ENCODE data around the gene KLHL5.

The KLHL5 gene

DNA sequence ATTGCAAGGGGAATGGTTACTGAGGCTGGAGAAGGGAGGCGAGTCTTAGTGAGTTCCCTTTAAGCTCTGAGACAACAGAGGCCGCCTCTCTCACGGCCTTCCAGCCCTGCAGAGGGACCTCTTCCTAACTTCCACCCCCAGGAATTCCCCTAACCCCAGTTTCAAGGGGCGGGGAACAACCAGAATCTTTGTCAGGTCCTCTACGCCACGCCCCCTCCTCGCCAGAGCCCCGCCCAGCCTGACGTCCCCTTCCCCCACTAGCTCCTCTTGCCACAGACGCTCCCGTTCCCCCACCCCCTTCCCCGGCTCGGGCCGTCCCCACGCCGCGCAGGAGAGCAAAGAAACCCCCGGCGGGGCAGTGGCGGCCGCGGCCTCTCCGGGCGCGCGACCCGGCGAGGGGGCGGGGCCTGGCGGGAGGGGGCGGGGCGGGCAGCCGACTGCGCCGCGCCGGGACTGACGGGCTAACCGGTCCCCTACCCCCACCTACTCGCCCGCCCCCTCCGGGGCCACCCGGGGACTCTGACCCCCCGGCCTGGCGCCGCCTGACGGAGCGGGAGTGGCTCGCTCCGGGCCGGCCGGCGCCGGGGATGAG, 17.6 kb upstream of the KLHL5 start:
- DNase-seq, result no peak

- no peak for DNase-seq
These were observed 16.8 kb upstream of the KLHL5 start for GRCh38 chr4:39044956-39045826.

DNA sequence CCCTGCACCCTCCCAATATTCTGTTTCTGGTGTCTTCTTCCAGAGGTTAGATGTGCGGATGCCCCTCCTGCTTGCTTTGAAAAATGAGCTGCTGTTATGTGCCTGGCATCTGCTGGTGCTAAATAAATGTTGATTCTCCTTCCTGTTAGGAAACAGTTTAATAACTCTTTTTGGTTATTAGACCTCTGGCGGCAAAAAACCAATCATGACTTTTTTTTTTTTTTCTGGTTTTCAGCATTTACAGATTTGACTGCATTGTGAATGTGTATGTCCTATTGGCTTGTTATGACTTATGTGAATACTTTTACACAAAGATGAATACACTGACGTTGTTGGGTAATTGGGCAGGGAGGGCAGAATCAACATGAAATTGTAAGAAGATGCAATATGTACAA, 16.2 kb upstream of the KLHL5 start:
- DNase-seq, result no peak

GRCh38 chr4:39046249-39046648, 15.8 kb upstream of the KLHL5 start:
- DNase-seq, result no peak

DNA sequence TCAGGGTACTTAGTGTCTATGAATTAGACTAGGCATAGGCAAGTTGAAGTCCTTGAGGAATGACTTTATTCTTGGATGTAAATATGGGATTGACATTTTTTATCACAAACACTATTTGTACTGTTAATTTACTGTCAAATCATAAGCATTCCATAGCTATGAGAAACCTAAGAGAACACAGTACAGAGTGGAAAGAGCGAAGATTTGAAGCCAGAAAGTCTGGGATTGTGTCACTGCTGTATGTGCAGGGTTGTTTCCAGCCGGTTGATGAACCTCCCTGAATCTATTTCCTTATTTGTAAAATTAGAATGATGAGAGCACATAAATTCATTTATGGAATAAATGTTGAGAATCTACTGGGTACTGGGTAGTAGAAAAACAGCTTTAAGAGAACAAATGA, 14.4 kb upstream of the KLHL5 start:
- DNase-seq, result no peak

- DNase-seq, result no peak
These were observed 13.7 kb upstream of the KLHL5 start for GRCh38 chr4:39048311-39048710.

- DNase-seq, result no peak
These were observed 11.4 kb upstream of the KLHL5 start for GRCh38 chr4:39050590-39050989.

DNA sequence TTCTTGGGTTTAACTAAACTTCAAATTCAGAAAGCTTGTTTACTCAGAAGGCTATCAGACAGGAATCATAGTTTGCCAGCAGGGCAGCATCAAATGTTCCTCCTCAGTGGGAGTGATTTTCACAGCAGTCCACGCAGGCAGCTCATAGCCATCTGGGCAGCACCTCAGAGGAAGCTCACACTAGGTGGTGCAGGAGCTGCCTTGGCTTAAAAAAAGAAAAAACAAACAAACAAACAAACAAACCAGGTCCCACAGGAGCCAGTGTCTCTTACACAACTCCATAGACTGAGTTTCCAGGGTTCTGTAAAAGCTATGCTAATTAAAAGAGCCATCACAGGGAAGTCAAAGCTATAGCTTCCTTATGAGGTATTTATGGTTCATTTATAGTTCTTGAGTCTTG, 10.5 kb upstream of the KLHL5 start:
- DNase-seq, result no peak

DNA sequence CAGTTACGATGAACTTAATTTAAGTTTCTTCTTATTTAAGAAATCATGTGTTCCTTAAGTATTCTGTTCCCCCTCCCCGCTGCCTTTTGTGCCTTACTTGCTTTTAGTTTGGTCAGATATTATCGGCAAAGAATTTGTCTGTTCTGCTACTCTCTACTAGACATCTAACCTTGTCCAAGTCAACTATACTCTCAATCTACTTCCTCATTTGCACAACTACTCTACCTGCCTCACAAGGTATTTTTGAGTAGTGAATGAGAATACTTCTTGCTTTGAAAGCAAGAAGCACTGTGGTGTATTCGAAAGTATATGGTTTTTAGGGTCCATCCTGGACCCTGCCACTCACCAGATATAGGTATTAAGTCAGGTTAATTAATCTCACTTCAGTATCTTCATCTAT, 8.0 kb upstream of the KLHL5 start:
- no peak for DNase-seq

- no peak for DNase-seq
These were observed 7.5 kb upstream of the KLHL5 start for GRCh38 chr4:39054497-39054896.

- DNase-seq, result no peak
These were observed 6.0 kb upstream of the KLHL5 start for GRCh38 chr4:39056023-39056422.

DNA sequence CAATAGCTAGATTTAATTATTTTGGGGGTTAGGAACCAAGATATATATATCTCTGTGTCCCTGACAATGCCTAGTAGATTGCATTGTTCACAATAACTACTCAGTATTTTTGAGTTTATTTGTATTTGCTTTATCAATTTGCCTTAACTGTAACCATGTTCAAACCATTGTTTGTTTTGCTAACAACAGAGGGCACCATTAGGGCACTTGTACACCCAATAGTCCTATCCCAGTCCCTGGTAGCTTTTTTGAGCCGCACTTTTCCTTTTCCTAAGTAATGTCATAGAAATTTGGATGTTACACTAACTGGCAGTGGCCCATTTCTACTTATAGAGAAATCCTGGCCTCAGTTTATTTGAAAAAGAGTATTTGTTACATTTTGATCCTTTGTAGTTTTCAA, 575 bp upstream of the KLHL5 start:
- DNase-seq, result no peak

- no peak for DNase-seq
These were observed 702 bp downstream of the KLHL5 start for GRCh38 chr4:39062770-39063097.

DNA sequence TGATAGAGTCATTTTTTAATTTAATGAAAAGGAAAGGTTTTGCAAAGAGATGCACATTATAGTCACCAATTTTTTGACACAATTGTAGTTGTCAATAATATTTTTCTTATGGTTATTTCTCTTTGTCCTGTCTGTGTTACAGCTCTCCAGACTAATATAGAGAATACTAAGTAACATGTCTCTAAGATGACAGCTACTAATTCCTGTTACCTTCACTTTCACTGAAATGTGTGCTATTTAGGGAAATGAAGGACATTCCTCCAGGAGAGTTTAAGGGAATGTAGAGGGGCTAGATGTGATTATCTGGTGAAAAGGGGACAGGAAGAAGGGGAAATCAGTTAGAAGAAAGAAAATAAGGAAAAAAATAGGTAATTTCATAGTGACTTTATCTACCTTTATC, 1.4 kb downstream of the KLHL5 start:
- DNase-seq, result no peak

DNA sequence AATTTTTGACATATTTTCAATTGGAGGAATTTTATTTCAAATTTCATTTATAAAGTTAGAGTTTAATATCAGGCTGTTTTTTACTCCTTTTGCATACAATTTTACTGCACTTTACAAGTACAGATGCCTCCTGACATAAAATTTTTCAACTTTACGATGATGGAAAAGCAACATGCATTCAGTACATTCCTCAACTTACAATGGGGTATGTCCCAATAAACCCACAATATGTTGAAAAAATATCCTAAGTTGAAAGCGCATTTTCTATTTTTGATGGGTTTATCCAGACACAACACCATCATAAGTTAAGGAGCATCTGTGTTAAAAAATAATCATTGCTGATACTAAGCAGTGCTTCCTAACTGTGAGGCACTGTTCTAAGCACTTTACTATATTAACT, 4.3 kb downstream of the KLHL5 start:
- no peak for DNase-seq

DNA sequence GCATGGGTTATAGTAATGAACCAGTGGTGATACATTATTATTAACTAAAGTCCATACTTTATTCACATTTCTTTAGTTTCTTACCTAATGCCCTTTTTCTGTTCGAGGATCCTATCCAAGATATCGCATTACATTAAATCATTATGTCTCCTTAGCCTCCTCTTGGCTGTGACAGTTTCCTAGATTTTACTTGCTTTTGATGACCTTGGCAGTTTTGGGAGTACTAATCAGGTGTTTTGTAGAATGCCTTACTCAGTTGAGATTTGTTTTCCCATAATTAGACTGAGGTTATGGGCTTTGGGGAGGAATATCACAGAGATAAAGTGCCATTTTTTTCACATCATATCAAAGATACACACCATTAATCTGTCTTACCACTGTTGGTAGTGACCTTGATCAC, 5.0 kb downstream of the KLHL5 start:
- DNase-seq, result no peak

DNA sequence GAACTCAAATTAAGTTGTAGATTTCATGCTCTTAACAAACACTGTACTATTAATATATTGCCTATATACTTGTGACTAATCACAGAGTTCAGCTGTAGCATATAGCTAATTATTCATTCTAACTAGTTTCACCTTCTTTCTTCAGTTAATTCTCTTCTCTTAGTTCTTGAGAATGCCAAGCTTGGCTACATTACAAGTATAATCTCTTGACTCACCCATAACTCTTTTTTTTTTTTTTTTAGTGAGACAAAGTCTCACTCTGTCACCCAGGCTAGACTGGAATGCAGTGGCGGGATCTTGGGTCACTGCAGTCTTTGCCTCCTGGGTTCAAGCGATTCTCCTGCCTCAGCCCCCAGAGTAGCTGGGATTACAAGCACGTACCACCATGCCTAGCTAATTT, 5.4 kb downstream of the KLHL5 start:
- DNase-seq, result no peak

GRCh38 chr4:39068907-39069306, 6.9 kb downstream of the KLHL5 start:
- no peak for DNase-seq

GRCh38 chr4:39078829-39079228, 16.8 kb downstream of the KLHL5 start:
- no peak for DNase-seq

DNA sequence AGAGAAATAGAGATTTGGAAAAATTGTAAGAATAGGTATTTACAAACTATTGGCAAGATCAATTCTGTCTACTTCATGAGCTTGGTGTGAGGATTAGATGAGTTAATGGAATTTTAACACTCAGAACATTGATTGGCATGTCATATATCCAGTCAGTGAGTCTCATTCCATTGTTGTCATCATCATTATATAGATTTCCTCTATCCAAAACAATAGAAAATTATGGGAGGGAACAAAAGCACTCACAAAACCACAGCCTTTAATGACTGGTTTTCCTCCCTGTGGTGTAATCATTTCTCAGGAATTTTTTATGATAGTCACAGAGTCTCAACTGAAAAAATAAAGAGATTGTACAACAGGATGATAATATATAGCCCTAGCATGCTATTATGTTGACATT, 21.1 kb downstream of the KLHL5 start:
- no peak for DNase-seq

GRCh38 chr4:39085891-39086290, 23.9 kb downstream of the KLHL5 start:
- no peak for DNase-seq

- no peak for DNase-seq
These were observed 34.8 kb downstream of the KLHL5 start for GRCh38 chr4:39096847-39097246.

- DNase-seq, result no peak
These were observed 35.3 kb downstream of the KLHL5 start for GRCh38 chr4:39097290-39097689.

DNA sequence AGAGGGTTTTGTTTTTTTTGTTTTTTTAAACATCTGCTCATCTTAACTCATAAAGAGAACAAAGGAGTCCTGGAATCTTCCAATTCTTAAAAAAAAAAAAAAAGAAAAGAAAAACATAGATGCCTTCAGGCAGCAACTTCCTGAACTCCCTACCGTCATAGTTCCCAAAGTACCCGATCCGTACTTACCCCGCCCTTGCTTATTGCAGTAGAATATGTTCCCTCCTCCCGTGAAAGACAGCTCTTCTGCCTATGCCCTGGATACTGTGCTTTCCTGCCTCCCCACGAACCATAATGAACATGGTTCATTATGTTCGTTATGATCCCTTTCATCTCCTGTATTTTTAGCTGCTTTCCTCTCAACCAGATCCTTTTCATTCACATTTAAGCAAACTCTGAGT, 40.3 kb downstream of the KLHL5 start:
- no peak for DNase-seq

GRCh38 chr4:39103291-39103690, 41.3 kb downstream of the KLHL5 start:
- DNase-seq, result no peak
